ENCODE measurements around the gene GATC. TPM values are rescaled to one million over a fixed set of nuclear protein-coding genes. Genes with fewer than 3 reads are reported as not detected.

GATC gene
- total and polyA plus RNA-seq, 2 donors (not counting 1 experiment from before 2014, with no cell fraction given) = 15.0 to 26.0 TPM

- intact Hi-C loops (cut with micrococcal nuclease) = loop anchor here (10.0 kb wide), 1 partner anchor 445 kb away; the partner anchor contains the start of gene SPPL3
- Histone ChIP-seq H2AFZ (ENCODE audit: insufficient read depth, low read depth, low read length, poor library complexity, severe bottlenecking) (no peak overlapping the region), H3K9ac (ENCODE audit: low read length) (no peak overlapping the region), H3K27me3 (replicated peaks in 1 of 4; ENCODE audit: control extremely low read depth in 1 of 4, control insufficient read depth in 3 of 4, insufficient read depth in 4 of 4, low read length in 3 of 4) (no peaks in the 10 kb centered on the region), H3K4me3 (ENCODE audit: control extremely low read depth in 1 of 5, extremely low read depth in 1 of 5, insufficient read depth in 1 of 5, low read depth in 2 of 5, low read length in 4 of 5) (no peak overlapping the region), H3K27ac (ENCODE audit: low read length in 2 of 2) (no peak overlapping the region), H3K9me3 (ENCODE audit: control extremely low read depth in 1 of 3, control insufficient read depth in 2 of 3, insufficient read depth in 1 of 3, low read length in 2 of 3) (no peaks in the 10 kb centered on the region), H4K20me1 (ENCODE audit: control insufficient read depth, insufficient read depth, low read length, poor library complexity, severe bottlenecking) (peaks cover 61% of the 10 kb centered on the region), H3K4me2 (replicated peaks; ENCODE audit: low read depth, low read length, poor library complexity, severe bottlenecking) (no peak overlapping the region), H3K4me1 (ENCODE audit: control insufficient read depth in 2 of 2, insufficient read depth in 2 of 2, low read length in 2 of 2) (peaks cover 0 to 4% of the 10 kb centered on the region in 2 donors), H3K36me3 (replicated peaks in 1 of 2; ENCODE audit: control extremely low read depth in 1 of 2, control insufficient read depth in 1 of 2, extremely low read depth in 1 of 2, insufficient read depth in 2 of 2, low read length in 1 of 2) (peaks cover 15 to 83% of the 10 kb centered on the region in 2 experiments), H3K79me2 (ENCODE audit: control insufficient read depth, insufficient read depth, low read length) (peaks cover 52% of the 10 kb centered on the region)
- 100% methylated on average over 2 of the region's 3 CpGs for WGBS (ENCODE audit: insufficient coverage)
- DNase-seq (no peak), ATAC-seq (ENCODE audit: low read depth) (no peak)
- Mint-ChIP-seq H3K4me1 (peaks cover 2% of the 10 kb centered on the region), H3K4me3 (no peak overlapping the region), H3K27me3 (no peaks in the 10 kb centered on the region), H3K9me3 (ENCODE audit: insufficient read depth) (no peaks in the 10 kb centered on the region), H3K27ac (no peak overlapping the region)
- ChIA-PET POLR2A (no interaction called here), CTCF (interaction anchor here (0.9 kb wide), 1 partner anchor 10 kb away, joined by 3 read pairs; no protein-coding TSS in a partner anchor)
- no peak for TF ChIP-seq EZH2 (IDR thresholded peaks at IDR 0.05; ENCODE audit: borderline replicate concordance, insufficient read depth, low read depth, low read length, poor library complexity, severe bottlenecking)
- TF ChIP-seq, protein P1, sequence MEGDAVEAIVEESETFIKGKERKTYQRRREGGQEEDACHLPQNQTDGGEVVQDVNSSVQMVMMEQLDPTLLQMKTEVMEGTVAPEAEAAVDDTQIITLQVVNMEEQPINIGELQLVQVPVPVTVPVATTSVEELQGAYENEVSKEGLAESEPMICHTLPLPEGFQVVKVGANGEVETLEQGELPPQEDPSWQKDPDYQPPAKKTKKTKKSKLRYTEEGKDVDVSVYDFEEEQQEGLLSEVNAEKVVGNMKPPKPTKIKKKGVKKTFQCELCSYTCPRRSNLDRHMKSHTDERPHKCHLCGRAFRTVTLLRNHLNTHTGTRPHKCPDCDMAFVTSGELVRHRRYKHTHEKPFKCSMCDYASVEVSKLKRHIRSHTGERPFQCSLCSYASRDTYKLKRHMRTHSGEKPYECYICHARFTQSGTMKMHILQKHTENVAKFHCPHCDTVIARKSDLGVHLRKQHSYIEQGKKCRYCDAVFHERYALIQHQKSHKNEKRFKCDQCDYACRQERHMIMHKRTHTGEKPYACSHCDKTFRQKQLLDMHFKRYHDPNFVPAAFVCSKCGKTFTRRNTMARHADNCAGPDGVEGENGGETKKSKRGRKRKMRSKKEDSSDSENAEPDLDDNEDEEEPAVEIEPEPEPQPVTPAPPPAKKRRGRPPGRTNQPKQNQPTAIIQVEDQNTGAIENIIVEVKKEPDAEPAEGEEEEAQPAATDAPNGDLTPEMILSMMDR (IDR thresholded peaks at IDR 0.05) = no peak
These were observed 13.9 kb downstream of the GATC start for GRCh38 chr12:120460157-120460556.

DNA sequence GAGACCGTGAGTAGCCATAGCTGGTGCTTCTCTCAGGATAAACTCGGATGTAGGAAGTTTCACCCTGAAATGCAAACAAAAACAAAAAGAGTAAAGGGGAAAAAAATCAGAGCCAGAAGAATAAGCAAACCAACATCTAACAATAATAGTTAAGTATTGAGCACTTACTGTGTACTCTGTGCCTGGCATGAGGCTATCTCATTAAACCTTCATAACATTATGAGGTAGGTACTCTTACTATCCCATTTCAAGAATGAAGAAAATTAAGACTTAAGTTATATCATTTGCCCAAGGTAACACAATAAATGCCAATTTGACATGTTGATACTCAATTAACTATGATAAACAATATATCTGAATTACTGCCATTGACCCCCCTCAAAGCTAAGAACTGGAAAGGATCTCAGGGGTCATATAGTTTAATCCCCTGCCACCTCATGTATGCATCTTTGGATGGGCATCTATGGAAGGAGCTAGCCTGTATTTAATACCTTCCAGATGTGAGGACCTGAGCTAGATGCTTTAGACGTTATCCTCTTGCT, 15.9 kb downstream of the GATC start:
- H3K4me3 Mint-ChIP-seq = no peak overlapping the region
- Histone ChIP-seq H3K79me2 (ENCODE audit: control insufficient read depth, insufficient read depth, low read length) (peaks cover 72% of the 10 kb centered on the region), H3K4me2 (replicated peaks; ENCODE audit: low read depth, low read length, poor library complexity, severe bottlenecking) (no peak overlapping the region), H3K36me3 (replicated peaks in 1 of 2; ENCODE audit: control extremely low read depth in 1 of 2, control insufficient read depth in 1 of 2, extremely low read depth in 1 of 2, insufficient read depth in 2 of 2, low read length in 1 of 2) (peaks cover 17 to 81% of the 10 kb centered on the region in 2 experiments), H3K27ac (ENCODE audit: low read length in 2 of 2) (no peak overlapping the region), H2AFZ (ENCODE audit: insufficient read depth, low read depth, low read length, poor library complexity, severe bottlenecking) (no peak overlapping the region), H3K9ac (ENCODE audit: low read length) (no peak overlapping the region), H3K4me1 (ENCODE audit: control insufficient read depth in 2 of 2, insufficient read depth in 2 of 2, low read length in 2 of 2) (peaks cover 0 to 5% of the 10 kb centered on the region in 2 donors), H3K9me3 (ENCODE audit: control extremely low read depth in 1 of 3, control insufficient read depth in 2 of 3, insufficient read depth in 1 of 3, low read length in 2 of 3) (no peaks in the 10 kb centered on the region), H3K4me3 (ENCODE audit: control extremely low read depth in 1 of 5, extremely low read depth in 1 of 5, insufficient read depth in 1 of 5, low read depth in 2 of 5, low read length in 4 of 5) (no peak overlapping the region), H3K27me3 (replicated peaks in 1 of 4; ENCODE audit: control extremely low read depth in 1 of 4, control insufficient read depth in 3 of 4, insufficient read depth in 4 of 4, low read length in 3 of 4) (no peaks in the 10 kb centered on the region), H4K20me1 (ENCODE audit: control insufficient read depth, insufficient read depth, low read length, poor library complexity, severe bottlenecking) (peaks cover 68% of the 10 kb centered on the region)
- no peak for DNase-seq
- intact Hi-C loops (cut with micrococcal nuclease) = loop anchor here (10.0 kb wide), 1 partner anchor 443 kb away; the partner anchor contains the start of gene SPPL3
- H3K27ac Mint-ChIP-seq = no peak overlapping the region
- peaks cover 17% of the 10 kb centered on the region for H3K4me1 Mint-ChIP-seq
- 100% methylated on average over 1 of the region's 3 CpGs for WGBS (ENCODE audit: insufficient coverage)
- no peak for TF ChIP-seq EZH2 (IDR thresholded peaks at IDR 0.05; ENCODE audit: borderline replicate concordance, insufficient read depth, low read depth, low read length, poor library complexity, severe bottlenecking)
- TF ChIP-seq, protein P1 (IDR thresholded peaks at IDR 0.05) = no peak
- no peaks in the 10 kb centered on the region for H3K27me3 Mint-ChIP-seq
- CTCF ChIA-PET = interaction anchor here (0.5 kb wide), 1 partner anchor 207 kb away, joined by 3 read pairs; no protein-coding TSS in a partner anchor
- POLR2A ChIA-PET = no interaction called here
- ATAC-seq (ENCODE audit: low read depth) = no peak
- no peaks in the 10 kb centered on the region for H3K9me3 Mint-ChIP-seq (ENCODE audit: insufficient read depth)
